Skeletal muscle satellite cell (primary cell): ENCODE measurements around the gene INPP5J.

Experiments
- H3K27me3 ChIP-seq: 2 replicates; pipeline ENCODE4 v1.7.0; 2013; ENCODE audit warnings: low read length; ENCODE audit not compliant: control insufficient read depth, insufficient read depth
- H3K36me3 ChIP-seq: 2 replicates; pipeline ENCODE4 v1.7.0; 2013; ENCODE audit warnings: mild to moderate bottlenecking, control low read depth, low read length; ENCODE audit not compliant: insufficient read depth
- H3K4me1 ChIP-seq: 2 replicates; pipeline ENCODE4 v1.7.0; 2013; ENCODE audit warnings: low read length; ENCODE audit not compliant: control insufficient read depth, insufficient read depth
- H3K4me2 ChIP-seq: 2 replicates; pipeline ENCODE4 v1.7.0; 2013; ENCODE audit warnings: mild to moderate bottlenecking, low read length
- H3K4me3 ChIP-seq: 2 replicates; pipeline ENCODE4 v1.7.0; 2013; ENCODE audit warnings: low read length
- H3K9ac ChIP-seq: 2 replicates; pipeline ENCODE4 v1.7.0; 2013; ENCODE audit warnings: mild to moderate bottlenecking, low read depth, low read length, moderate library complexity
- H3K9me3 ChIP-seq: replicated peaks from 2 replicates; pipeline ENCODE4 v1.7.0; 2013; ENCODE audit warnings: mild to moderate bottlenecking, control low read depth, low read length

Gene INPP5J

DNA sequence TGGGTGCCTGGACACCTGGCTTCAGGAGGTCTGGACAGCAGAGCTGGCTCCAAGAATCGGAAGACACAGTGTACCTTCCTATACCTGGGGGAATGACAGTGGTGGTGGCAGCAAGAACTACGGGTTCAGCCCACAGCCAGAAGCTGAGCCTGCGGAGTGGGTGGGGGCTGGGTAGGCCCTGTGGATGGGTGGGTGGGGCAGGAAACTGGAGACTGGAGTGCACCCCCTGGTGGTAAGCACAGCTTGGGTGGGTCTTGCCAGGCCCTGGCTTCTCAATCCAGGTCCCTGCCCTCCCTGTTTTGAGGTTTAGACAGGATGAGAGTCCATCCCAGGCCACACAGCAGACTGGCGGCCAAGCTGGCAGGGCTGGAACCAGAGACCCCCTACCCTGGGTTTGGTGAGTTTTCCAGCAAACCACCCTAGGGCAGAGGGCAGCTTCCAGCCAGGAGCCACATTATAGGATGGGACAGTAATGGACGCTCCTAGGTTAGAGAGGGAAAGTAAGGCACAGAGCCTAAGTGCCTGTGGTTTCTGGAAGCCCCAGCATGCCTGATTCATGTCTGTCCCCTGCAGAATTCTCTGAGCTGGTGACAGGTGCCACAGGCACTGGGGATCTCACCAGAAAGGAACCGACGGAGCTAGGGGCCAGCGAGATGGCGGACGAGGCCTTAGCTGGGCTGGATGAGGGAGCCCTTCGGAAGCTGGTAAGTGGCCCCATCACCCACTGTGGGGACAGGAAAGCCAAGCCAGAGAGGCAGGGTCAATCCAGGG, 40.0 kb upstream of the INPP5J start:
- Histone ChIP-seq H3K4me3 (peak overlapping the region; percentile 86), H3K4me1 (peaks cover 57% of the 10 kb centered on the region)

DNA sequence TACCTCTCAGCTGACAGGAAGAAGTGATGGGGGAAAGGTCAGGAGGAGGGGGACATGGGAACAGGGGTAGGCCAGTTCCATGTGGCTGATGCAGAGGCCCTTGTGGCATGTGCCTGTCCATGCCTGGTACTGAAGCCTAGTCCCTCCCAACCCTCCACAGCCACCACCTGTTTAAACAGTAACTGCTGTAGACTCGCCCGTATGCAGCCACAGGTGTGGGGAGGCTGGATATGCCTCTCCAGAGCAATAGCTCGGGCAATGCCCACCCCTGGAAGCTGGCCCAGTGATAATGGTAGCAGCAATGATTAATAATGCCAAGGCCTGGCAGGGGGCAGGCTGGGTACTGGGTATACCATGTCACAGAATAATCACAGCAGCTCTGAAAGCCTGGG, 39.4 kb upstream of the INPP5J start:
- peak overlapping the region; percentile 86 for H3K4me3 ChIP-seq
- peak overlapping the region; percentile 99 for H3K4me2 ChIP-seq
- no peaks in the 10 kb centered on the region for H3K9me3 ChIP-seq
- H3K36me3 ChIP-seq, result peaks cover 42% of the 10 kb centered on the region
- H3K9ac ChIP-seq, result peak overlapping the region; percentile 95
- no peaks in the 10 kb centered on the region for H3K27me3 ChIP-seq
- peaks cover 54% of the 10 kb centered on the region for H3K4me1 ChIP-seq

More for the DNA sequence above, 40.0 kb upstream of the INPP5J start:
- no peaks in the 10 kb centered on the region for H3K9me3 ChIP-seq
- no peaks in the 10 kb centered on the region for H3K27me3 ChIP-seq
- peaks cover 36% of the 10 kb centered on the region for H3K36me3 ChIP-seq
- peak overlapping the region; percentile 99 for H3K4me2 ChIP-seq
- H3K9ac ChIP-seq, result peak overlapping the region; percentile 95

DNA sequence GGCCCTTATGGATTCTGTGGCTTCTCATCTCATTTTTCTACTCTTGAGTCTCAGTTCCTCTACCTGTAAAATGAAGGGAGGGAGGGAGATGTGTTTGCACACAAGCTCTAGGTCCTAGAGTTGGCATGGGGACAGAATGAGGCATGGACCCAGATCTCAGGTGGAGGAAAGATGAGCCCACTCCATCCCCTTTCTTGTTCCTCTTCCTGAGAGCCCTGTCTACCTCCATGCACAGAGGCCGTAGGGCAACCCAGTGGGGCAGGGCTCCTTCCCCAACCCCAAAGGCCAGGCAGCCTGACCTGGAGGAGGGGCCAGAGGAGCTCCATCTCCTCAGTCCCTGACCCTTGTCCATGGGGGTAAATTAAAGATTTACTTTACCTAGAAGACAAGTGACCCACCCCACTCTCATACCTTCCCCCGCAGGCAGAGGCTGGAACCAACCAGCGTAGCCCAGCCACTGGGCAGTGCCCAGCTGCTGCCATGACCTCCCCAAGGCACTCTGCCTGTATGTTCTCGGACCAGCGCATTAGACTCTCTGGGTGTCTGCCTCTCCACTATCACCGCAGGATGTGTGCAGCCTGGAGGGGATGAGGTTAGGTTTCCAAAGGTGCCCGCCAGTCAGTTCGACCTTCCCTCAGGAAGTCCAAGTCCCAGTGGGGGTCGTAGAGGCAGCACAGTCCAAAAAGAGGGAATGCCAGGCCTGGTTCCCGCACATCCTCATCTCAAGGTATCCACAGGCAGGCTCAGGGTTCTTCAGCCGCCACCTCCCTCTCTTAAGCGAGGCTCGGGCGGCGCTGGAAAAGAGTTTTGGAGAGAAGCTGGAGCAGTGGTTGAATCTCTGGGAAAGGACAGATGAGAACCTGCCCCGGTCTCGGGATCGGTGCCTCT, 38.6 kb upstream of the INPP5J start:
- peak overlapping the region; percentile 99 for H3K4me2 ChIP-seq
- no peaks in the 10 kb centered on the region for H3K27me3 ChIP-seq
- H3K36me3 ChIP-seq, result peaks cover 50% of the 10 kb centered on the region
- H3K4me1 ChIP-seq, result peaks cover 52% of the 10 kb centered on the region
- peak overlapping the region; percentile 86 for H3K4me3 ChIP-seq
- peak overlapping the region; percentile 95 for H3K9ac ChIP-seq
- no peaks in the 10 kb centered on the region for H3K9me3 ChIP-seq

DNA sequence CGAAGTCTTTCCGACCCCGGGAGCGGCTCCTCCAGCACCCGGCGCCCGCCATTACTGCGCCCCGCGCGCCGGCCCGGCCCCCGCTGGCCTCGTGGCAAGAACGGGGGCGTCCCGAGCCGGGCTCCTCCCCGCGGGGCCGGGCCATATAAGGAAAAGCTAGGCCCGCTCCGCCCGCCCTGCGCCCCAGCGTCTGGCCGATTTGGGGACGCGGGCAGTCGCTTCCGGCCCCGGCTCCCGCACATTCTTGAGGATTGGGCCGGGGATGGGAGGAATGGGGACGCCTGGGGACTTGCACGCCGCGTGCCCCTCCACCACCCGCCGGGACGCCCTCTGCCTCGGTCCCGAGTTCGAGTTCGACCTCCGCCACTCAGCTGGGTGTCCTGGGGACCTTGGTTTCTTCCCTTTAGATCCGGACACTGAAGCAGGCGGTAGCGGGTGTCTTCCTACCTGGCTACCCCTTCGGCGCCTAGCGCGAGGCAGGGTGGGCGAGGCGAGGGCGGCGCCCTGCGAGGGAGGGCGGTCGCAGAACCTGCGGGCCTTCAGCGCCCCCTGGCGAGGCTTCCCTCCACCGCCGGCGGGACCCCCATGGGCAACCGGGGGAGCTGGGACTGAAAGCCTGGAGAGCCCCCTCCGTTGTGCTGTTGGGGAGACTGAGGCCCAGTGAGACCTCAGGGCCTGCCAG, 37.8 kb upstream of the INPP5J start:
- Histone ChIP-seq H3K4me2 (peak overlapping the region; percentile 99), H3K36me3 (peaks cover 58% of the 10 kb centered on the region), H3K4me1 (peaks cover 52% of the 10 kb centered on the region), H3K9me3 (no peaks in the 10 kb centered on the region), H3K27me3 (no peaks in the 10 kb centered on the region), H3K9ac (peak overlapping the region; percentile 95), H3K4me3 (peak overlapping the region; percentile 86)

DNA sequence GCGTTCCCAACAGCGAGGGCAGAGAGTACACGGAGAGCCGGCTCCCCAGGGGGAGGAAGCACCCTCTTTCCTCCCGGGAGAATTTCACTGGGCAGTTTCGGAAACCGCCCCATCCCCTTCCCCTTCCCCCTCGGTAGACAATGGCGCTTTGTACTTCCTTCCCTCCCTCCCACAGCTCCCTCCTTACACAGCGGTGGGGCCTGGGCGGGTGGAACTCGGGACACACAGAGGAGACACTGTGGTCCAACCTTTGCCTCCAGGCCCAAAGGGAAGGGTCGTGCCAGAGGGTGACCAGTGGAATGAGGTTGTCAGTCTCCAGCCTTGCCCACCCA, 37.3 kb upstream of the INPP5J start:
- peak overlapping the region; percentile 95 for H3K9ac ChIP-seq
- peaks cover 62% of the 10 kb centered on the region for H3K36me3 ChIP-seq
- H3K4me1 ChIP-seq, result peaks cover 50% of the 10 kb centered on the region

DNA sequence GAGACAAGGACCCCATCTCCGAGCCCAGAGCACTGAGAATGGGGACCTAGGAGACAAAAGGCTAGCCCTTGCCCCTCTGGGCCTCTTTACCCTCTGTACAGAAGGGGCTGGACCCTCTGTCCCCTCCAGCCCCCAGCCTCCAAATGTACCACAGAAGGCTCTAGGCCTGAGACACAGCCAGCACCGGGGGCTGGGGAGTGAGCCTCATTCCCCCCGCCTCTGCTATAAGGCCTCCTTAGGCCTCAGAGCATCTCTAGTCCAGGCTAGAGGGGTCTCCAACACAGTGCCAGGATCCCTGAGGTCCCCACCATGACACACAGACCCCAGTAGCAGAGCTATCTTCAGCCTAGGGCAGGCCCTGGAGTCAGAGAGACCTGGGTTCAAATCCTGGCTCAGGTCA, 36.8 kb upstream of the INPP5J start:
- peak overlapping the region; percentile 95 for H3K9ac ChIP-seq
- peaks cover 47% of the 10 kb centered on the region for H3K4me1 ChIP-seq
- H3K36me3 ChIP-seq, result peaks cover 67% of the 10 kb centered on the region
- peak overlapping the region; percentile 86 for H3K4me3 ChIP-seq
- H3K27me3 ChIP-seq, result no peaks in the 10 kb centered on the region
- H3K9me3 ChIP-seq, result no peaks in the 10 kb centered on the region
- H3K4me2 ChIP-seq, result peak overlapping the region; percentile 99

More for the DNA sequence above, 37.3 kb upstream of the INPP5J start:
- peak overlapping the region; percentile 99 for H3K4me2 ChIP-seq
- H3K9me3 ChIP-seq, result no peaks in the 10 kb centered on the region
- no peaks in the 10 kb centered on the region for H3K27me3 ChIP-seq
- H3K4me3 ChIP-seq, result peak overlapping the region; percentile 86

DNA sequence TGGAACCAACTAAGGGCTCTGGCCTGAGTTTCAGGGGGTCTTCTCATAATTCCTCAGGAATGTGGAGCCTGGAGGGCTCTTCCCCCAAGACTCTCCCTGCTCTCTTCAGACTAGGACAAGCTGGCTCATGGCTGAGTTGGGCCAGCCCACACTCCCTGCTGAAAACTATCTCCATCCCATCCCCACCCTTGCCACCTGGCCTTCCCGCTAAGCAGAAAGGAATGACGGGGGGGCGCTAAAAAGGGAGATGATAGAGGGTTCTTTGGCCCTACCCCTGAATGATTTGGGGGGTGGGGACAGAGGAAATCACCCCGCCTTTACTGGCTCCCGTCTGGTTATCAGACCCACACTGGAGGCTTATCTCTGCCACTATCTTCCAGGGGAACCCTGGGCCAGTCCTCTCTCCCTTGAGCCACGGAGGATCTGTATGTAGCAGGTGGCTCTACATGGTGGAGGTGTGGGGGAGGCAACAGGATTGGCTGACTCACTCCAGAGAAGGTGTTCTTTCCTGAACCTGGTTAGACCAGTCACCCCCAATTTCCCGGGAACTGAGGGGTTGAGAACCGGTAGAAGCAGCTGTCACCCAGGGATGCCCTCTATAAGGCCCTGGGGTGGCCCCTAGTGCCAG, 35.9 kb upstream of the INPP5J start:
- Histone ChIP-seq H3K4me3 (no peak overlapping the region), H3K9me3 (no peaks in the 10 kb centered on the region), H3K27me3 (no peaks in the 10 kb centered on the region), H3K9ac (peak overlapping the region; percentile 12), H3K4me2 (no peak overlapping the region), H3K36me3 (peaks cover 75% of the 10 kb centered on the region), H3K4me1 (peaks cover 47% of the 10 kb centered on the region)

DNA sequence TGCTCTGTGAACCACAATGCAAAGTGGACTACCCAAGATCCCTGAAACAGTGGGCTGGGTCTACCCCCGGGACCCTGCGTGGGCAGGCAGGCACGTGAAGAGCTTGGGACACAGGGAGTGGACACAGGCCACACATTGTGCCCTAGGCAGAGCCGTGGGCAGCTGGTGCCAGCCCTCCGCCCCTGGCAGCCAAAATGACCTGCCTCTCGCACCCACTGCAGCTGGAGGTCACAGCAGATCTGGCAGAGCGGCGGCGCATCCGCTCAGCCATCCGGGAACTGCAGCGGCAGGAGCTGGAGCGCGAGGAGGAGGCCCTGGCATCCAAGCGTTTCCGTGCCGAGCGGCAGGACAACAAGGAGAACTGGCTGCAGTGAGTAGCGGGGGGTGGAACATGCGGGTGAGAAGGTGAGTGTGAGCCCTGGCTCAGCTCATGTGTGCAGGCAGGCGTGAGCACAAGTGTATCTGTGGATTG, 35.0 kb upstream of the INPP5J start:
- H3K9me3 ChIP-seq, result no peaks in the 10 kb centered on the region
- H3K9ac ChIP-seq, result no peak overlapping the region
- H3K36me3 ChIP-seq, result peaks cover 85% of the 10 kb centered on the region
- H3K4me3 ChIP-seq, result no peak overlapping the region
- H3K4me2 ChIP-seq, result no peak overlapping the region
- no peaks in the 10 kb centered on the region for H3K27me3 ChIP-seq
- H3K4me1 ChIP-seq, result peaks cover 39% of the 10 kb centered on the region

DNA sequence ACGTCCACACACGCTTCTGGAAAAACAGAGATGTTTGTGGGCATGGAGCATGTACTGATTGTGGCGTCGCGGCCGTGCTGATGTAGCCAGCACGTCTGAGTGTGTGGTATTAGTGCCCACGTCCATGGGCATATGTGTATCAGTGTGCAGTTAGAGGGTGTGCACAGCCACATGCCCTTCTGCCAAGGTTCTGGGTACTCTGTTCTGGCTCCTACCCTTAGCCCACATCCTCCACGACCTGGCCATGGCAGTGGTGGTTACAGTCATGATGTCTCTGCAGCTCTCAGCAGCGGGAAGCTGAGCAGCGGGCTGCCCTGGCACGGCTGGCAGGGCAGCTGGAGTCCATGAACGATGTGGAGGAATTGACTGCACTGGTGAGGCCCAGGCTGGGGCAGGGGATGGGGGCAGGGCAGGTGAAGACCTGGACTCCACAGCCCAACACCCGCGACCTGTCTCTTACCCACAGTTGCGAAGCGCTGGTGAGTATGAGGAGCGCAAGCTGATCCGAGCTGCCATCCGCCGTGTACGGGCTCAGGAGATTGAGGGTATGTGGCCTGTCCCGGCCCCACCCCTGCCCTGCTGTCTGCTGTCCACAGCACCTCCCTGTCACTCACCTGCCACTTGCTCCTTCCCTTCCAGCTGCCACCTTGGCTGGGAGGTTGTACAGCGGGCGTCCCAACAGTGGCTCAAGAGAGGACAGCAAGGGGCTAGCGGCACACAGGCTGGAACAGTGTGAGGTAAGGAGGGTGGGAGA, 34.4 kb upstream of the INPP5J start:
- Histone ChIP-seq H3K36me3 (peaks cover 88% of the 10 kb centered on the region), H3K9me3 (no peaks in the 10 kb centered on the region), H3K4me2 (no peak overlapping the region), H3K27me3 (no peaks in the 10 kb centered on the region), H3K9ac (no peak overlapping the region), H3K4me3 (no peak overlapping the region), H3K4me1 (peaks cover 33% of the 10 kb centered on the region)

DNA sequence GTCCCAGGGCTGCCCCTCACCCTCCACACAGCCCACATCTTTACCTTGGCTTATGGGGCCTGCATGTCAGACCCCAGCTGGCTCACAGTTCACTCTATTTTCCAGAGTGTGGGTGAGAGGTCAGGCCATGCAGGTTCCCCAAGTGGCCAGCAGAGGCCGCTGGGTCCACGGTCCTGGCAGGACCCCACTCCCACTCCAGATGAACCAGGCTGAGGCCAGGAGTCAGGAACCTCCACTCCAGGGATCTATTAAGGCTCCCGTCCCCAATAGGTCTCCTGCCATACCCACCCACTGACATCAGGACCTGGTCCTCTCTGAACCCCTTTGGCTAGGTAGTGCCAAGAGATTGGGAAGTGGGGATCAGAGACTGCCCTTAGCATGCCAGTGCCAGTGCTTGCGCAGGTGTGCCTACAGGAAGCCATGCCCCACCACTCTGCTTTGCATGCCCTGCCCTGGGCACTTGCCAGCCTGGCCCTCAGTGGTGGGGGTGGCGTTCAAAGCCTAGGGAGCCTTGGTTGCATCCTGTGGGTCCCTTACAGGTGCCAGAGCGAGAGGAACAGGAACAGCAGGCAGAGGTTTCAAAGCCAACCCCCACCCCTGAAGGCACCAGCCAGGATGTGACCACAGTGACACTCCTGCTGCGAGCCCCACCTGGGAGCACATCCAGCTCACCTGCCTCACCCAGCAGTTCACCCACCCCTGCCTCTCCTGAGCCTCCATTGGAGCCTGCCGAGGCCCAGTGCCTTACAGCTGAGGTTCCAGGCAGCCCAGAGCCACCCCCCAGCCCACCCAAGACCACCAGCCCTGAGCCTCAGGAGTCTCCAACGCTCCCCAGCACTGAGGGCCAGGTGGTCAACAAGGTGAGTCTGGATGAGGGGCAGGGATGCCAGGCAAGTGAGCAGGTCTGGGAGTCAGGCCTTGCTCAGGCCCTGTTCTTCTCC, 33.3 kb upstream of the INPP5J start:
- no peaks in the 10 kb centered on the region for H3K27me3 ChIP-seq
- no peak overlapping the region for H3K4me2 ChIP-seq
- peaks cover 23% of the 10 kb centered on the region for H3K4me1 ChIP-seq
- H3K9me3 ChIP-seq, result no peaks in the 10 kb centered on the region
- no peak overlapping the region for H3K4me3 ChIP-seq
- H3K9ac ChIP-seq, result no peak overlapping the region
- H3K36me3 ChIP-seq, result peaks cover 89% of the 10 kb centered on the region
